Measurements from ENCODE around the gene FXYD2. TPM values are rescaled to one million over a fixed set of nuclear protein-coding genes. Genes with fewer than 3 reads are reported as not detected.

Gene FXYD2
- total and polyA plus RNA-seq, 2 of the 13 experiments (the other 11 are each of a cell fraction or from before 2014, with no cell fraction given) = 45.9 to 106 TPM

GRCh38 chr11:117837791-117838190 is 13.2 kb upstream of the FXYD2 start:
- ATAC-seq = no peak
- H3K9ac ChIP-seq (ENCODE audit: insufficient read depth, low read depth, low read length) = no peak overlapping the region
- intact Hi-C loops (cut with micrococcal nuclease; ENCODE audit: unreplicated experiment) (no loop called here), in situ Hi-C loops (cut with HindIII; ENCODE audit: extremely low pct_ligation_motif_present, low pct_unique_long_range_greater_than_20kb) (loop anchor here (10.0 kb wide), 1 partner anchor 217 kb away; no protein-coding TSS in a partner anchor)
- H3K27me3 ChIP-seq (ENCODE audit: control insufficient read depth in 1 of 2, insufficient read depth in 2 of 2, low read length in 2 of 2) = peaks cover 13 to 57% of the 10 kb centered on the region in 2 experiments; a peak in 4 of 5 replicates
- POLR2A ChIA-PET = no interaction called here
- no peaks in the 10 kb centered on the region for H3K9me3 ChIP-seq (ENCODE audit: low read length)
- no peaks in the 10 kb centered on the region for H4K20me1 ChIP-seq (ENCODE audit: insufficient read depth, low read length)
- no TSS peak for BruUV-seq (replicated peaks)
- CTCF ChIA-PET (ENCODE audit: low intra/inter-chr PET ratio, low total read pairs) = no interaction called here
- WGBS (ENCODE audit: low lambda C conversion rate) = 34% methylated on average over 8 of the region's 8 CpGs
- no peaks in the 10 kb centered on the region for H3K79me2 ChIP-seq (ENCODE audit: insufficient read depth, low read length)
- no peak overlapping the region for H3K4me2 ChIP-seq (ENCODE audit: low read depth, low read length)
- H3K36me3 ChIP-seq (replicated peaks in 1 of 2; ENCODE audit: control insufficient read depth in 1 of 2, insufficient read depth in 2 of 2, low read length in 2 of 2) = no peaks in the 10 kb centered on the region
- no peak for DNase-seq (ENCODE audit: low spot score)
- H3K4me1 ChIP-seq (ENCODE audit: insufficient read depth, low read length) = peaks cover 22% of the 10 kb centered on the region
- H3K27ac ChIP-seq (ENCODE audit: extremely low read length, insufficient read depth, low read length) = no peak overlapping the region
- no peak for FAIRE-seq
- no peak overlapping the region for H2AFZ ChIP-seq (ENCODE audit: low read length)
- no peak overlapping the region for H3K4me3 ChIP-seq (replicated peaks in 1 of 3; ENCODE audit: insufficient read depth in 1 of 3, low read depth in 2 of 3, low read length in 3 of 3)
- TF ChIP-seq USF2 (IDR thresholded peaks at IDR 0.05; ENCODE audit: low read depth, low read length) (no peak), USF2 (CRISPR knock-in tag; IDR thresholded peaks at IDR 0.05; ENCODE audit: borderline replicate concordance) (no peak), ZNF646 (CRISPR knock-in tag; IDR thresholded peaks at IDR 0.05) (peak; percentile 65; the same call in 1 of the 2 replicates), FOXP4 (CRISPR knock-in tag; IDR thresholded peaks at IDR 0.05) (0 out of 2 replicates have a peak, but pooled peaks have one; percentile 22), KDM2A (CRISPR knock-in tag; IDR thresholded peaks at IDR 0.05; ENCODE audit: borderline replicate concordance, low read depth) (no peak), SOX6 (IDR thresholded peaks at IDR 0.05) (no peak), SOX6 (CRISPR knock-in tag; IDR thresholded peaks at IDR 0.05) (peak; percentile 75), ZNF784 (CRISPR knock-in tag; IDR thresholded peaks at IDR 0.05; ENCODE audit: borderline replicate concordance) (no peak), PRPF4 (IDR thresholded peaks at IDR 0.05; ENCODE audit: low read depth, low read length, poor library complexity, severe bottlenecking) (no peak), ONECUT2 (CRISPR knock-in tag; IDR thresholded peaks at IDR 0.05) (no peak), ZBTB25 (CRISPR knock-in tag; IDR thresholded peaks at IDR 0.05) (no peak)

Data from HepG2 (cell line).